Measurements from ENCODE around the gene ARID5B.

Gene ARID5B

DNA sequence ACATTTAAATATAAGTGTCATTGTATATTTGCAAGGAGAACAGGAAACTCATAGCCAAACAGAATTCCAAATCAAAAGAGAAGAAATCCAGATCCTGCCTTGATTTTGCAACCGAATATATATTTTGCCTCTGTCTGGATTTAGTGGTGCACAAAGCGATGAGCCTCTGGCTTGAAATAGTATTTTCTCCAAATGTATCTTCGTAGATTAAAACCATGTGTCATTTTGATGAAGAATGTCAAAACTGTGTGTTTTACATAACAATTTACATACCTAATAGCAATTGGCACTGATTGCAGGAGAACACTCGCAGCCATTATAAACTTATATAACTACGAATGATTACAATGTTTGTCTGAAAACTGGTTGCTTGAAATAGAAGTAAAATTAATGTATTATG lies 156.4 kb downstream of the ARID5B start:
- no peak for DNase-seq

DNA sequence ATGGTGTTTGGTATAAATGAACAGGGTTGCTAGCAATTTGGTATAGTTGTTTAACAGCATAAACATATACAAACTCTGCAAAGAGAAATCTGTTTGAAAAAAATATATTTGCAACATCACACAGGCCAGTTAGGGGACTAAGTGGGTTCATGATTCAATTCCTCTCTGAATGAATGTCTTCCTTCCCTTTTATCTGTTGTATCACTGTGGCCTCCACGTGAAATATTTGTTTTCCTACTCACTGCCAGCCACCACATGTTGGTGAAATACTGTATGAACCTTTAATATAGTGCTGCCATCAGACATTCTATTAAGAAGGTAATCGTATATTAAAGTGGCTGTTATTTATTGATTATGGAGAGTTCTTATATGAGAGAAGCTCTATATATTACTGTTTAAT lies 157.0 kb downstream of the ARID5B start:
- DNase-seq = no peak

DNA sequence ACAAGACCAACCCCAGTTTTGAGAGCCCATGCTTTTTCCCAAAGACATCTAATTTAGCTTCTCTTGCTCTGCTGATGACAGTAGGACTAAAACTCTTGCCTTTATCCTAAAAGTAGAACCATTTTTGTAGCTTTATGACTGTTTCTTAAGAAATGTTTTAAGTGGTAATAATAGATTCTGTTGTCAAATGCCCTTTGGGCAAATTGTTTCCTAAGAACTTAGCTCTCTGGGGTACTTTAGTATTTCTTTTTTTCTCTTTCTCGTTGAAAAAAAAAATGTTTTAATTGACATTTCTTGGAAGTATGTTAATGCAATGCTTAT lies 157.4 kb downstream of the ARID5B start:
- no peak for DNase-seq

DNA sequence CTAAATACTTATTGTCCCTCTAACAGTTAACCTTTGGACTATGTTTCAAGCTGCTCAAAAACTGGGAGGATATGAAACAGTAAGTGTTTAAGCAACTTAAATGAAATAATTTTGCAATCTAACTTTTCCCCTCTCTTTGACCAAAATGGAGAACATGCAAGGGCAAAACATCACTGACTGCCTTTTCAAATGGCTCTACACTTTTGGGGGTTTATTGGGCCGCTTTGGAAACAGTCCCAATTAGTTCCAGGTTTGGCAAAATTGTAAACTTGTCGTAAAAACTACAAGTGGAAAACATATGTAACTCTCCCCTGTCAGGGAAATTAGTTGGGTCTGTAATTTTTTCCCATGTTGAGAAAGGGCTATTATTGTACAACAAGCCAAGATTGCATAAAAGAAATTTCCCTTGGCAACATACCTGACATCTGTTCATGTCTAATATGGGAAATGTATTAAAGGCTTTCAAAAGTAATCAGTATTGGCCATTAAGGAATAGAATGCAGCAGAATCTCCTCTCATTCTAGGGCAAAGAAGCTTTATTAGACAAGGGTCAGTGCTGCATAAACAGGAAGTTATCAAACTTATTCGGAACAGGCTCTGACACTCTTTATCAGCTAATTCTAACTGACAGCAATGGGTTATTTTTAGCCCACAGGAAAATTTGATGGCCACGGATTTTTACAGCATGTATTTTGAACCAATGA lies 157.9 kb downstream of the ARID5B start:
- DNase-seq = no peak

DNA sequence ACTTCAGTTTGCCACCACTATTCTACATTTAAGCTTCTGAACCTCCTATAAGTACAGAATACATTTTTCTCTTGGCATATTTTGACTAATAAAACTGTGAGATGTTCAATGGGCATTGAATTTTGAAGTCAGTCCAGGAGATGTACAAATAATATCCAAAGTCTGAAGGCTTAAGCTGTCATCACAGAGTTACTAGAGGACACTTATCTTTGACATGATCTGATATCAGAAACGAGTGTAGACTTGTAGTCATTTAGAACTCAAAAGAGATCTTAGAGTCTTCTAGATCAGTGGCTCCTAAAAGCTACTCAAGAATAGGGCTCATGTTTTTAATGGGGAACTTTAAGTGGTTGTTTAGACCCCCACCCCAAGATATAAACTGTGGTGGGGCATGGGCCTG lies 160.5 kb downstream of the ARID5B start:
- DNase-seq = no peak

DNA sequence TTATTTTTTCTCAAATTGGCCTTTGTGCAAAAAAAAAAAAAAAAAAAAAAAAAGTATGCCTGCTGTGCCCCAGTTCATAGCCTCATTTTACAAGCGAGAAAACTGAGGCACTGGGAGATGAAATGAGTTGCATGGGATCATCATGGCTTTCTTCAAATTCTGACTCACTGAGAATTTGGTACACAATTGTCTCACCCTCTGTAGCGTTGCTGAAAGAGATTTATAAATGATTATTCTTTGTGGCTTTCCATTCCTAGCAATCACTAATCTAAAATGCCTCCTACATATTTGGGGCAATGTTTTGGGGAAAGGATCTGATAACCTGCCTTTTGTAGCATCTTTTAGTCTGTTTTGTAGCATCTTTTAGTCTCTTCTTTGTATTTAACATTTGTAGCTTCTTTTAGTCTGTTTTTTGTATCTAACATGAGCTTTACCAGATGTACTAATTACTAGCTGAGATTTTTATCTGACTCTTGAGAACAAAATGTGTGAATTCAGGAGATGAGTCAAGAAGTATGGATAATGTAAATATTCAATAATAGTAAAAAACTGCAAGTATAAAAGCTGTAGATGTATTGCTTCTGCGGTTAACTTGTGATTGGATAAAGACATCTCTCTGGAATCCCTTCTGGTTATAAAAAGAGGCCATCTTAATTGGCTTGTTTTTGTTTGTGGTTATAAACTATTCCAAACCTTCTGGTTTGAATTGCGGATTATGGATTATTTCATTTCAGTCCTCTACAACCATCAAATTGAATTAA lies 161.4 kb downstream of the ARID5B start:
- DNase-seq = no peak

DNA sequence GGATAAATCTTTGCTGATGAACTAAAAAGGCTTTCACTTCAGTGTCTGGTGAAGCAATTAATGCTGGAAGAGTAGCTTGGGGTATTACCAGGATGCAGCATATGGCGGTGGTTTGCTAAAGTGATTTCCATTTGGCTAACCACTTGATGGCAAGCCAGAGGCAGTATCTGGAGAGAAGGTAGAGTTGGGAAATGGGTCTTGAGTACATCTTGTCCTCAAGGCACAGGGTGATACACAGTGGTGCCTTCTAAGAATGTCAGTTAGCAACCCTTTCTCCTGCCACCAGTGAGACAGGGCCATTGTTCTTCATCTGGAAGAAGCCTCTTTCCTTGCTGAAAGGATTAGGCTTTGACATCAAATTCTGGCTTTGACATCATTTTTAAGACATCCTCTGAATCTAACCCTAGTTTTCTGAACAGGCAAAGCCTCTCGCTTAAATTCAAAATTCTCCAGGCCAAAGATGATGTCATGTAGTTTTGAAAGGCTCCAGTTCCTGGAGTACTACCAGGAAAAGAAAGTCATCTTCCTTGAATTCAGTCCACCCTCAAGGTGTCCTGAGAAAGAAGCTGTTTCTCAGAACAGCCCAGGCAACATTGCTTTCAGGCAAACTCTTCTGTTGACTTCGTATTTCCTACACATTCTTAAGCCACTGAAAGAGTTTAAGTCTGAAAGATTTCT lies 162.4 kb downstream of the ARID5B start:
- DNase-seq = no peak

DNA sequence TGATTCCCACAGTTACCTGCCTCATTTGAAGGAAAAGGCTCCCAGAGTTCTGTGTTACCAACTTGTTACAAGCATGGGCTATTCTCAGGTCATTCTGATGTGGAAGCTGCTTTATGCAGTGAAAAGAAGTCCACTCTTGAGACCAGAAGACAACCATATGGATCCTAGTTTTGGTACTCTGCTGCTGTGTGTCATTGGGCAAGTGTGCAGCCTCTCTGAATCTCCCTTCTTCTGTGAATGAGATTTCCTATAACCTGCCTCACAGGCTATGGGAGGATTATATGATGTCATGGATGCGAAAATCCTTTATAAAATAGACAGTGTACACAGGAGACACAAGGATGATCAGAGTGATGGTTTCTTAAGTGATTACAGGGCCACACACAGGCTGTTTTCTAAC lies 166.1 kb downstream of the ARID5B start:
- DNase-seq = no peak

DNA sequence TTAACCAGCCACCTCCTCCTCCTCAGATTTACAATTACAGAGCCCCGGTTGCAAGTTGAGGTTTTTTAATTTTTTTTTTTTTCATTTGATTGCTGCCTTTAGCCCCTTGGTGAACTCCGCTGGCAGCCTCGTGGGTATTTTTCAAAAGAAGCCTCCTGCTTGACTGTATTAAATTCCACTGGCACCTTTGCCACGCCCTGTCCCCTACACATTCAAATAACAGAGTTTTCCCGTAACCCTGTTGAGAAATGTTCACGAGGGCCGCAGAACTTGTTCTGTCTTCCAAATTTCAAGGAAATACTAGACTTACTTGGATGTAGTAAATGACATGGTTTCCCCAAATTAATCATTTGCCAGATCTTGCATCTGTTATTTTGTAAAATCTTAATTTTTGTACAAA lies 167.0 kb downstream of the ARID5B start:
- no peak for DNase-seq

DNA sequence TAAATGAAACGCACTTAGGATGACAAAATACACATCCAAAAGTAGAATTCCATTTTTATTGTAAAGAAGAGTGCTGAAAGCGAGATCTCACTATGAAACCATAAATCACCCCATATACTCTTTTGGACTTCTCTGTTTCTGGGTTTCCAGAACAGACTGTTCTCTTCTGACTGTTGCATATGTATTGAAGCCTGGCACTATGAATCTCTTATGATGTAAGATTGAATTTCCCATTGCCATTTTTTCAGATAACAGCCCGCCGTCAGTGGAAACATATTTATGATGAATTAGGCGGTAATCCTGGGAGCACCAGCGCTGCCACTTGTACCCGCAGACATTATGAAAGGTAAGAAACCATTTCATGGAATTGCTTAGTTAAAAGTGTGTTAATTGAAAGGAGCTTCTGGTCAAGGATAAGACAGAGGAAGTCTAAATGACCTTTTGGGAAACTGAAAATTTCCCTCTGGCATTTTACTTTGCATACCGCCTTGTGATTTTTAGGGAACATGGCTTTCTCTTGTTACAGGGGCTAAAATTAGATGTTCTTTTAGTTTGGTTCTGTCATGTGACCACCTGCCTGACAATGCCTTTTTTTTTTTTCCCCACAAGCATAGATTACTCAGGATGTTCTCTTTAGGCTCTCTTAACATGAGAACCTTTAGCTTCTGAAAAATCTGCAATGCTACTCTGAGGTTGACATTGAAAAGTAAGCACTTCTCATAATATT lies 168.1 kb downstream of the ARID5B start:
- DNase-seq = no peak

DNA sequence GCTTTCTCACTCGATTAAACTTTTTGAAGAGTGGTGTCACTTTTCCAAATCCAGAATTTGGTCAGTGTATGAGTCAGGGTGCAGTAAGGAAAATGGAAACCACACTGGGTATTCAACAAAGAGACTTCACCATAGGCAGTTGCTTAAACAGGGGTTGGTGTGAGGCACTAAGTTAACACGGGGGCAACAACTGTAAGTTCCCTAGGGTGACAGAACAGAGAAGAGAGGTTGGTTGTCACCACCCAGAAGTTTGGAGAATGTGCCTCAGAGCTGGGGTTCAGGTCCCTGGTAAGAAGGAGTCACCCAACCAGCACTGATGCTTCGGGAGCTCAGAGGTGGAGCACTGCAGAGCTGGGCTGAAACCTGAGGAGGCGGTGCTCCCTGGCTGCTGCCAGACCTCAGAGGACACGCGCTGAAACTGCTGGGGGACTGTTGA lies 170.4 kb downstream of the ARID5B start:
- no peak for DNase-seq

DNA sequence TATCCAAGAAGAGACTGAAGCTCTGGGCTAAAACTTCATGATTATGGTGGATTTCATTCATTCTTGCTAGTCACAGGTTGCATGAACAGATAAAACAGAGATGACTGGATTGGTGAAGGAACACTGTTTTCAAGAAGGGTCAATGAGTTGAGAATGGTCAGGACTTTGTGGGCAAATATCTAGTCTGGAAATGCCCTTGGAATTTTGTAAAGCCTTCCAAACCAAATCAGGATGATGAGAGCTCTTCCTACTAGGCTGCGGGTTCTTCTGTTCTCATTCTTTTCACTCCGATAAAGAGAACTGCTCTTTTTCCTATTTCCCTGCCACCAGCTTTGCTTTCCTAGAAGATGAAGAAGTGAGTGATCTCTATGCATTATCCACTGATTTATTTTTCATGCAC lies 171.4 kb downstream of the ARID5B start:
- no peak for DNase-seq

DNA sequence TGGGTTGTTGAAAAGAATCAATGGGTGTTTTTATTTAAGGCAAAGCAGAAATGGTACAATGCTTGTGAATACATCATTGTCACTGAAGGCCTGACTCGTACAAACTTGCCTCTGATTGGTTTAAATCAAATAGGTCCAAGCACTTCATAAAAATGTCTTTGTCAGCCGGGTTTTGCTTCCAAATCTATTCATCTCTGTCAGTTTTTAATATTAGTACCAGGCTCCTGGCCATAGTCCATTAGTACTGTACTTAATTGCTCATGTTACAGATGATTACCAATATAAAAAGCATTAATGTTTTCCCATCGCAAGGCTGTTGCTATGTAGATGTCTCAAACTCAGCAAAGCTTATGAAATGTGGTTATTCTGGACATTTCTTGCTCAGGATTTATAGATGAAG lies 171.9 kb downstream of the ARID5B start:
- no peak for DNase-seq

DNA sequence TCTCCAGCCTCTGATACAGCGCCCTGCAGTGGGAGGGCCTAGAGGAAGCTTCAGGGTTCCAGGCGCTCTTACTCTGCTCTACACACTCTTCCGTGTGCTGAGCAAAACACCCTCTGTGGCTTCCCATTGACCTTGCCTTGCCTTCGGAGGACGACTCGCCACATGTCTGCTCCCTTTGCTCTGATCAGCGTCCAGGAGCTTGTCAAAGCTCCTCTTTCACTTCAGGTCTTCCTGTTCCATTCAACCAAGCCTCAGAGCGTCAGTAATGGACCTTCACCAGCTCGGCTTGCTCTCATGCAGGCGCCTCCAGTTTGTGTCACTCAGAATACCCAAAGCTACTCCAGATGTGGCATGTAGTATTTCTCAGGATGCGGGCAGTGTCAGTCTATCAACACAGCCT lies 173.9 kb downstream of the ARID5B start:
- DNase-seq = no peak

DNA sequence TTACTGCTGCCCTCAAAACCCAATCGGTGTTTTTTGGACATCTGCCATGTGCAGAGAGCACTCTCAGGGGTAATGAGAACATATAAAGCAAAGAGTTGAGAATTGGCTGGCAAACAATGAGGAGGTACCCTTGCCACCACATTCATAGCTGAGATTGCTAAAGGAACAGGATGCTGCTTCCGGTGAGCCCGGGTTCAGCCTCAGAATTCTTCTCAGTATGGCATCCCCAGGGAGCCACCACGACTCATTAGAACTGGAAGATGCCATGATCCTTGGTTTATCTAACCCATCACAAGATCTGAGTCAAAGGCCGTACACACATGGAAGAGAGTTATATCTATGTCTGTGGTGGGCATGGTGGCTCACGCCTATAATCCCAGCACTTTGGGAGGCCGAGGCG lies 174.4 kb downstream of the ARID5B start:
- DNase-seq = no peak

DNA sequence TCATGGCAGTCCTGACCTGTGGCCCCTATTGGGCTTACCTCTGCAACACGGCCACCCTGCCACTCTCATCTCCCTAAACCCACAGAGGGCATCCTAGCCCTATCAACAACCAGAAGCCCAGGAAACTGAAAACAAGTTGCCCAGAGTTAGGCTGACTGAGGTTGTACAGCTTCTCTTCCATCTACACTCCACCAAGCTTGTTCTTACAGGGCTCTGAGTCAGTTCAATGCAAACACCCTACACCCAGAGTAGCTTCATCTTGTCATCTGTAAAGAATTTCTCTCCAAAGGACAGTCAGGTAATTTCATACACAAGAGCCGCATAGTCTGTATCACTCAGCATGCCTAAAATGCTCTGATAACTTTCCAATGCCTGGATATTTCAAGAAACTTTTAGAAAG lies 175.4 kb downstream of the ARID5B start:
- no peak for DNase-seq

DNA sequence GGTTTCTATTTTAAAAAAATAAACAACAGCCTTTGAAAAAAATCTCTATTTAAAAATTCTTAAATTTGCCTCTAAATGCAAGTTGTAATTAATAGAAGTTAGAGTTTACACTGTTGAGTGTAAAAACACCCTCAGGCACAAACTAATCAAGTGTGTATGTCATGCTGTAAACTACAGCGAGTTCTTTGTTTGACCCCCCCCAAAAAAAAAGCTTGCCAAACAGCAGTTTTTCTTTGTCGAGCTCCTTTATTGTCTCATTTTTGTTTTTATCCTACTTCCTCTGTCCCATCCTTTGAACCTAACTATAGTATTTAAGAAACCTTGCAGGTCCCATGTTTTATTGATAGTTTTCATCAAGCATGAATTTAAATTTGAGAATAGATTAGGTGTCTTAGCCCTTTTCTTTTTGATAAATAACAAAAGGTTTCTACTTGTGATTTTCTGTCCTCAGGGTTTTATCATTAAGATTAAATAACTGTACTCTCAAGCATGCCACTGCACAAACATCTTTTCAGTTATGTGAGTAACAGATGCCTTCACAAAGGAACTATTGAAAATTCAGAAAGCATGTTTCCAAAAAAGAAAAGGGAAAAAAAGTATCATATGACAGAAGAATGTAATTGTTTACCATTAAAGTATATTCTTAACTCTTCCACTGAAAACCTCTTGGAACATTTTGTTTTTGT lies 176.0 kb downstream of the ARID5B start:
- no peak for DNase-seq

DNA sequence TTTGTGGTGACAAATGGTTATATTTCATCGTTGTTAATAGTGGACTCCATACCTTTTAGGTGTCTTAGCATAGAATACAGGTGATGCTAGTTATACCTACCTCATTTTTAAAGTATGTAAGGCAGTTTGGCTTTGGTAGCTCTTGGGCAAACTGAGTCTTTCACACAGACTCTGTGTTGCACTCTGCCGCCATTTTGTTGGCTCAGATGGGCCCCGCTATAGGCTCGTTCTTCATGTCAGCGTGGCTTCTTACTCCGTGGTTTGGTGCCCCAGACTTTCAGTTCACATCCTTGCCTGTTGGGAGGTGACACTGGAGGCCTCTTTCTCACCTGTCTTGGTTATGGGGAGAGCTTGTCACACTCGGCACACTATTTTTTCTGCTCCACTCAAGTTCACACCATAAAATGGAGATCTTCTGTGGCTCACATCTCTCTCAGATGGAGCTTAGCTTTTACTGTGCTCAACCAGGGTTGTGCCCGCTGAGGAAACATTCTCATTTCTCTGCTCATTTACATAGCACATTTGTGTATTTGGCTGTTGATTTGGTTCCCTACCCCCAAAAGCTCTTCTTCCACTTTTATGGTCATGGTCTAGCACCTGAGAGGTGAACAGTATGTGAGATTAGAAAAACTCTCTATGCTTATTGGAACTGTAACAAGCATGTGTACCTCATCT lies 178.5 kb downstream of the ARID5B start:
- DNase-seq = no peak

DNA sequence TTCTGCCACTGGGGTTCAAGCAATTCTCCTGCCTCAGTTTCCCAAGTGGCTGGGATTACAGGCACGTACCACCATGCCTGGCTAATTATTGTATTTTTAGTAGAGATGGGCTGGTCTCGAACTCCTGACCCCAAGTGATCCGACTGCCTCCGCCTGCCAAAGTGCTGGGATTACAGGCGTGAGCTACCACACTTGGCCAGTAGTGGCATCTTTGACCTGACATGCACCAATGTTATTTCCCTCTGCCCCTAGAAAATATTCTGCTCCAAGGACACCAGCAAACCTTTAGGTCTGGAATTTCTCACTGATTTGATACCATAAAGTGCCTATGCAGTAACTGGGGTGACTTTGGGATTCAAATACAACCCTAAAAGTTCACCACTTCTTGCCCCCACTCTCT lies 179.4 kb downstream of the ARID5B start:
- no peak for DNase-seq

DNA sequence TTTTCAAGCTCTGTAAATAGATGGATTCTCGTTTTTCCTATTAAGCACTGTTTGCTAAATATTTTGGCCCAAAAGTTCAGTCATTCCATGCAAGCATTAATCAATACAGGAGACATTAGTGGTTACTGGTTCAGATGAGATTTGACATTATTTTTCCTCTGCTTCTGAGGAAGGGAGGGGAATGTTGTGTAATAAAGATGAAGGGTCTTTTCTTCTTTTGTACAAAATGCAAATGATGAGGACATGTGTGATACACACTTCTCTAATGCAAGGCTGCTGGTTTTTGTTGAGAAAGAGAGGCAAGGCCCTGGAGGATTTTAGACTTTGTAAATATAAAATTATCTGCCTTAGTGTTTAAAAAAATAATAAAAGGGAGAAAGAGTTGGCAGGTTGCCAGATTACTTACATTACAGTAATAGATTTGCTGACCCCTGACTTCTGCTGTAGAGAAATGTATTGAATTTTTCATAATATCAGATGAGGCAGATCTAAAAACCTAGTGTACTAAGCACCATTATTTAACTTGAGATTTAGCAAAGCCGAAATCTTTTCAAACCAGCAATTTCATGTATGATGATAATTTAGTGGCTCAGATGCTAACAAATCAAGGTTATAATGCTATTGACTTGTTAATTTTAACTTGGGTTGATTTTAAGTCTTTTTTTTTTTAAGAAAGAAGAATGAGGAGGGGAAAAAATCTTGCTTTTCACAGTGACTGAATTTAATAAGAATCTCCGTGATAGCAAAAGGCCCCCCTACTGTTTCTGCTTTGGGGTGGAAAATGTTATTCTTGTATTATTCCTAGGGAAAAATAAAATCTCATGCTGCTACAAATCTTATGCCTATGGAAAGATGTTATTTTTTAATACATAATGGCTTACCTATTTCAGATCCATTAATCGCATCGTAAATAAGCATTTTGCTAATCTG lies 180.1 kb downstream of the ARID5B start:
- no peak for DNase-seq

DNA sequence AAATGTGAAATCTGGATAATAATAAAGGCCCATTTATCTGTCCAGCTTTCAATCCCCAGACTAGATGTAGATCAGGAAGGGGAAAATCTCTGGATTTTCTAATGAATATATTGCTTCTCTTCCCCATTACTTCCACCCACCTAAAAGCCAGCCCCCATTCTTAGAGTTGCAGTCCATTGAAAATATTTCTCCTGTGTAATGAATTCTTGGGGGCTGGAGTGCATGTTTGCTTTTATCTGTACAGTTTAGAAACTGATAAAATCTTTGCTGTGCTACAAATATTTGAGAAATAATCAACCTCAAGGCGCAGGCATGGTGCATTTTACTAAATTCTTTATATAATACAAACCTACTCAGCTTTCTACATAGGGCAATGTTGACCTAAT lies 180.8 kb downstream of the ARID5B start:
- no peak for DNase-seq

Data from cortex of kidney (tissue), 1 donor.